Aorta (tissue), 5 donors: ENCODE results near the gene PTGDS. TPM values are rescaled to one million over a fixed set of nuclear protein-coding genes. Genes with fewer than 3 reads are reported as not detected.

Source experiments
- ATAC-seq: fragments of 200-7000 bp; cut with Tn5 transposase; one replicate; pipeline ENCODE4 v1.9.1; 2022; ENCODE audit warnings: moderate library complexity; ENCODE audit not compliant: low FRiP score
- DNase-seq, 2 donors: peaks; one replicate each; pipeline ENCODE4 v3.0.0-alpha.2; 2020
- H3K27ac ChIP-seq, 2 donors: one replicate each; pipeline ENCODE4 v1.5.1; 2013; ENCODE audit warnings: low read length in 2 of 2, mild to moderate bottlenecking in 2 of 2, moderate library complexity in 2 of 2, control low read depth in 1 of 2, inconsistent platforms in 1 of 2, low read depth in 1 of 2
- H3K27me3 ChIP-seq, 2 donors: one replicate each; pipeline ENCODE4 v1.6.1; 2013; ENCODE audit warnings: control low read depth in 1 of 2, low read length in 1 of 2, mild to moderate bottlenecking in 1 of 2, moderate library complexity in 1 of 2; ENCODE audit not compliant: insufficient read depth in 2 of 2, control insufficient read depth in 1 of 2
- H3K36me3 ChIP-seq, 2 donors: one replicate each; pipeline ENCODE4 v1.6.1; 2013; ENCODE audit warnings: control low read depth in 1 of 2, low read length in 1 of 2, mild to moderate bottlenecking in 1 of 2; ENCODE audit not compliant: insufficient read depth in 2 of 2, control insufficient read depth in 1 of 2
- H3K4me1 ChIP-seq, 2 donors: one replicate each; pipeline ENCODE4 v1.6.1; 2013; ENCODE audit warnings: low read length in 2 of 2, control low read depth in 1 of 2, mild to moderate bottlenecking in 1 of 2, moderate library complexity in 1 of 2; ENCODE audit not compliant: insufficient read depth in 2 of 2, control insufficient read depth in 1 of 2
- H3K4me3 ChIP-seq, 2 donors: one replicate each; pipeline ENCODE4 v1.5.1; 2013; ENCODE audit warnings: low read length in 2 of 2, control low read depth in 1 of 2, mild to moderate bottlenecking in 1 of 2
- H3K9me3 ChIP-seq: one replicate; pipeline ENCODE4 v1.6.1; 2013; ENCODE audit warnings: mild to moderate bottlenecking, low read length; ENCODE audit not compliant: control insufficient read depth
- WGBS, 2 donors: extraction: QIAGEN DNeasy Blood & Tissue Kit; methylation state at CpG; one replicate each; pipeline ENCODE4 v1.1.7; 2013; 5-methylcytosine and 5-hydroxymethylcytosine counted together
- intact Hi-C, 2 donors: fragments of 100-400 bp; cut with DNase I; formaldehyde crosslinking; loops; one replicate each; pipeline versions ENCODE4 v1.14.2 to v1.15.0; 2022
- polyA plus RNA-seq, 2 donors: library from polyadenylated mRNA; stranded (reverse); fragments of 200-250 nt; gene quantifications; one replicate each; pipeline ENCODE4 v1.2.3, GENCODE V29; 2013
- total RNA-seq, 2 donors: library from RNA; stranded (reverse); fragmentation: NEBNext Ultra II Directional; extraction: Animal tissue kit (Norgen Biotek cat#: 25700); gene quantifications; one replicate each; pipeline ENCODE4 v1.2.1, GENCODE V29; 2021
- donor health status: healthy with polysubstance abuse.
- donor health status: Bipolar disorder and iron deficiency.
- donor health status: DM: no; HTN: no; CAD: no.
- donor health status: DM: no; HTN: no; CAD: no.
- donor health status: DM: yes; HTN: yes; CAD: no.

The PTGDS gene
- total and polyA plus RNA-seq, 4 donors = 12.2 to 145 (median 71.0) TPM

DNA sequence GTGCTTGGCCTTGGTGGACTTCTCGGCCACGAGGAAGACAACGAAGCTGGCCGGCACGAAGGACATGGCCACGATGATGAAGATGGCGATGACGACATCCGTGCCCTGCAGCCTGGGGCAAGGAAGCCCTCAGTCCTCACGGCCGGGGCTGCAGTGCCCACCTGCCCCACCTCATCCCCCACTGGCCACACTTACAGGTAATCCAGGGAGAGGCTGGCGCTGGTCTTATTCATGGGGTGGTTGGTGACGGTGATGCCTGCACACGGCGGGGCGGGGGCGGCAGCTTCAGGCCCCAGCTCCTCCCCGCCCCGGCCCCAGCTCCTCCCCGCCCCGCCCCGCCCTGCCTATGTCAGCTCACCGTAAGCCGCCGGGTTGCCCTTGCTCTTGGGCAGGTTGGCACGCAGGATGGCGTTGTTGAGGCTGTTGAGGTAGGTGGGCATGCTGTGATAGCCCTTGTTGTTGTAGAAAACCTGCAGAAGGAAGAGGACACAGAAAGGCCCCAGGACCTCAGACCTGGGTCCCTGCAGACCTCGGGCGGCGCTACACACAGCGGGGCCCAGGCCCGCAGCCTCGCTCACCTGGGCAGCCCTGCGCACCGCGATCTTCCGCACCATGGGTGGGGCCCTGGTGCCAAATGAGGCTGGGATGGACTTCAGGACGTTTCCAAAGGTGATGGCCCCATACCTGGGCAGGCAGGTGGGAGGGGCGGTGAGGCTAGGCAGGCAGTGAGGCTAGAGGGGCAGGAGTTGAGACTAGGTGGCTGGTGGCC is 34.8 kb downstream of the PTGDS start:
- no peaks in the 10 kb centered on the region for H3K9me3 ChIP-seq
- H3K36me3 ChIP-seq = no peaks in the 10 kb centered on the region
- 93% methylated on average over 28 to 39 of the region's 39 CpGs for WGBS, 2 donors
- intact Hi-C loops = no loop called here
- no peaks in the 10 kb centered on the region for H3K4me1 ChIP-seq
- ATAC-seq (no peak), DNase-seq (no peak)
- no peaks in the 10 kb centered on the region for H3K27me3 ChIP-seq
- no peak overlapping the region for H3K27ac ChIP-seq
- H3K4me3 ChIP-seq = no peak overlapping the region

DNA sequence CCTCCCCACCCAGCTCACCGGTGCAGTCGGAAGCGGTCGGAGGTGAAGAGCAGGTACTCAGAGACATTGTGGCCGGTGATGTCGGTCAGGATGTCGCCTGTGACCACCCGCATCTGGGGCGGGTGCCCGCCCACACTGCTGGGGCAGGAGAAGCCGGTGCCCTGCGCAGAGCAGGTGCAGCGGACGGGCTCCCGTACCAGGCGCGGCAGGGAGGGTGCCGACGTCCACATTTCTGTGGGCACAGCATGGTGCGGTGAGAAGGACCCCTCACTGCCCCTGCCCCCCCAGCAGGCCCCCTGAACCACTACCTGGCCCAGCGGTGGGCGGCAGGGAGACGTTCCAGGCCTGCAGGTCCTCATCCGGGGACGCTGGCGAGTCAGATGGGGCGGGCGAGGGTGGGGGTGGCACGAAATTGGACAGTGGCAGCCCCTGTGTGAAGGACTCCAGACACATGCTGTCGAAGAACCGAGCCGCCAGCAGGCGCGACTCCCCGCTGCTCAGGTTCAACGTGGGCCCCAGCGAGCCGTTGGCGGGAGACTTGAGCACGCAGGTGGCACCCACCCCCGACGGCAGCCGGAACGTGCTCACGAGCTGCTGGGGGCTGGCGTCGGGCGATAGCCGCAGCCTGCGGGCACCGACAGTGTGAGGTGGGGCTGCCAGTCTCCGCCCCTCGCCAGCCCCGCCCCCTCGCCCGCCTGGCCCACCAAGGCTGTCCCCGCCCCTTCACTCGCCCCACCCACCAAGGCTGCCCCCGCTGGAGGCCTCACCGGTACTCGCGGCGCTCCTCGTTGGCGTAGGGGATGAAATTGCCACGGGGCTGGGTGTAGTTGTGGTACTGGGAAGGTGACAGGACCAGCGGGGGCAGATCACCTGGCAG is 35.6 kb downstream of the PTGDS start:
- DNase-seq (no peak), ATAC-seq (no peak)
- intact Hi-C loops = no loop called here
- Histone ChIP-seq H3K9me3 (no peaks in the 10 kb centered on the region), H3K36me3 (no peaks in the 10 kb centered on the region), H3K4me3 (no peak overlapping the region), H3K27me3 (no peaks in the 10 kb centered on the region), H3K27ac (no peak overlapping the region), H3K4me1 (no peaks in the 10 kb centered on the region)
- WGBS, 2 donors = 84 to 88% methylated on average over 51 to 67 of the region's 67 CpGs

DNA sequence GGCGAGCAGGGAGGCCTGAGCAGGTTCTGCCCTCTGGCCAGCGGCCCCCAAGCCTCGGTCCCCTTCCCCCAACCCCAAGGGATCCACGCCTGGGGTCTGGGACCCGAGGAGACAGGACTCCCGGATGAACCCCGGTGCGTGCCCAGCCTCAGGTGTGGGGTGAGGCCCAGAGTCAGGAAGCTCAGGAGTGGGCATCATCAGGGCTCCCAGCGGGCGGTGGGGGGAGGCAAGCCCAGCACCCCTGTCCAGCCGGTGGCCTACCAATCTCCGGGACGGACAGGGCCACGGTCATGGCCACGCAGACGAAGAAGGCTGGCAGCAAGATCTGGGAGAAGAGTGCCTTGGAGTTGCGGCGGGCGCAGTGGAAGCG is 36.3 kb downstream of the PTGDS start:
- WGBS, 2 donors = 94 to 95% methylated on average over 20 of the region's 20 CpGs
- Histone ChIP-seq H3K4me3 (no peak overlapping the region), H3K27ac (no peak overlapping the region), H3K4me1 (no peaks in the 10 kb centered on the region), H3K9me3 (no peaks in the 10 kb centered on the region), H3K27me3 (no peaks in the 10 kb centered on the region), H3K36me3 (no peaks in the 10 kb centered on the region)
- ATAC-seq (no peak), DNase-seq (no peak)
- intact Hi-C loops = no loop called here

DNA sequence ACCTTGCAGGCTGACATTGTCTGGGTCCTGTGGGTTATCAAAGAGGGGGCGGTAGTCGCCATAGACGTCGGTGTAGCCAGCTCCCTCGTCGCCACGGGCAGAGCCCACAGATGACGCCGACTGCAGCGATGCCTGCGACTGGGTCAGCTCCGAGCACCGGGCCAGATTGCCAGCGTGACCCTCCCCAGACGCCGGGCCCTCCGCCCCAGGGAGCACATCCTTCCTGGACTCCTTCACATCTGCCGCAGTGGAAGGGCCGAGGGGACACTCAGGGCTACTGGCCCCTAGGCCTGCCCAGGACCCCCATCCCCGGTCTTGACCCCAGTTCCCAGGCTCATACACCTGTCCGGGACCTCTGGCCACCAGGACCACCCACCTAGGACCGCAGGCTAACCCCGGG is 36.9 kb downstream of the PTGDS start:
- intact Hi-C loops = no loop called here
- ATAC-seq (no peak), DNase-seq (no peak)
- Histone ChIP-seq H3K27me3 (no peaks in the 10 kb centered on the region), H3K36me3 (no peaks in the 10 kb centered on the region), H3K4me1 (no peaks in the 10 kb centered on the region), H3K9me3 (no peaks in the 10 kb centered on the region), H3K4me3 (no peak overlapping the region), H3K27ac (no peak overlapping the region)
- 91 to 92% methylated on average over 22 to 23 of the region's 23 CpGs for WGBS, 2 donors

DNA sequence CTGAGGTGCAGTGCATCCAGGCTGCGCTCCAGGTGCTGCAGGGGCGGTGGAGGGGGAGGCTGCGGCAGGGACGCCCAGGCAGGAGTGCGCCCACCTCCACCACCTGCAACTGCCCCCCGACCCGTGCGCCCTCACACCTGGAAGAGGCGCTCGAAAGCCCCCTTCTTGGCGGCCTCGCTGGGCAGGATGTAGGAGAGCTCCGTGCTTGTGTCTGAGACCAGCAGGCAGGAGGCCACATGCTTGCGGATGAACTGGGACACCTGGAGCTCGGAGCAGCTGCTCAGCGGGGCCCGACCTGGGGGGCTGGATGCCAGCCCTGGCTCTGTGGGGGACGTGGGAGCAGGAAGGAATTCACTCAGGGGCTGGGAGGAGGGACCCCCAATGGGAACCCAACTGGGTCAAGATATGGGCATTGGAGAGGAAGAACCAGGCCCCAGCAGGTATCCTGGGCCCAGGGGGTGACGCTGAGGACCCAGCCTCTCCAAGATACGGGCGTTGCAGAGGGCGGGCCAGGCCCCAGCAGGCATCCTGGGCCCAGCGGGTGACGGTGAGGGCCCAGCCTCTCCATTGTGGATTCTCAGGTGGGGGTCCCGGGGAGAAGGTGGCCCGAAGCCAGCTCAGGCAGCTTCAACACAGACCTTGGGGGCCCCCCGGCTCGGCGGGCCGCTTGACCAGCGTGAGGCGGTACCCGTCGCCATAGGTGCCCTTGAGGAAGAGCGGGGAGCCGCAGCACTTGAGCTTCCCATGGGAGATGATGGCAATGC is 37.7 kb downstream of the PTGDS start:
- H3K27me3 ChIP-seq = no peaks in the 10 kb centered on the region
- H3K27ac ChIP-seq = no peak overlapping the region
- DNase-seq (no peak), ATAC-seq (no peak)
- no peak overlapping the region for H3K4me3 ChIP-seq
- H3K9me3 ChIP-seq = no peaks in the 10 kb centered on the region
- 96% methylated on average over 36 of the region's 36 CpGs for WGBS, 2 donors
- no peaks in the 10 kb centered on the region for H3K4me1 ChIP-seq
- intact Hi-C loops = no loop called here
- no peaks in the 10 kb centered on the region for H3K36me3 ChIP-seq

DNA sequence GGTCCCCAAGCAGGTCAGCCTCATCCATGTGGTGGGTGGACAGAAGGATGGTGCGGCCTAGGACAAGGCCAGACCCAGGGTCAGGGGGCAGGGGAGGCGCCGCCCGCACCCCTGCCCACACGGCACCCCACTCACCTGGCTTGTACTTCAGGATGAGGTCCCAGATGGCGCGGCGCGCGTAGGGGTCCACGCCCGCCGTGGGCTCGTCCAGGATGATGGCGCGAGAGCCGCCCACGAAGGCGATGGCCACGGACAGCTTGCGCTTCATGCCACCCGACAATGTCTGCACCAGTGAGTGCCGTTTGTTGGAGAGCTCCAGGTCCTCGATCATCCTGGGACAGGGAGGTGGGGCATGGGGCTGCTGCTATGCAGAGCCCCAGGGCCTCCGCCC is 38.2 kb downstream of the PTGDS start:
- ATAC-seq (no peak), DNase-seq (no peak)
- WGBS, 2 donors = 95 to 98% methylated on average over 25 of the region's 25 CpGs
- Histone ChIP-seq H3K9me3 (no peaks in the 10 kb centered on the region), H3K4me3 (no peak overlapping the region), H3K27me3 (no peaks in the 10 kb centered on the region), H3K27ac (no peak overlapping the region), H3K4me1 (no peaks in the 10 kb centered on the region), H3K36me3 (no peaks in the 10 kb centered on the region)
- intact Hi-C loops = no loop called here

DNA sequence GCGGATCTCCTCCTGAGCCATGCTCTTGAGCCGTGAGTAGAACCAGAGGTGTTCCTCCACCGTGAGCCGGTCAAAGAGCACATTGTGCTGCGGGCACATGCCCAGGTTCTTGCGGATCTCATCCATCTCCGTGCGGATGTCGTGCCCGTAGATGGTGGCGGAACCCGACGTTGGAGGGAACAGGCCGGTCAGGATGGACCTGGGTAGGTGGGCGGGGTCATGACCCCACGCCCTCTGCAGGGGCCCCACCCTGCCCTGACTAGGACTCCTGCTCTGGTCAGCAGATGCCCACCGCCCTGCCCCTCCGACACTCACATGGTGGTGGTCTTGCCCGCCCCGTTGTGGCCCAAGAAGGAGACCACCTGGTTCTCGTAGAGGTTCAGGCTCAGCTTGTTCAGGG is 38.7 kb downstream of the PTGDS start:
- H3K4me1 ChIP-seq = no peaks in the 10 kb centered on the region
- 91 to 95% methylated on average over 21 of the region's 21 CpGs for WGBS, 2 donors
- ATAC-seq (no peak), DNase-seq (no peak)
- no peak overlapping the region for H3K27ac ChIP-seq
- no peaks in the 10 kb centered on the region for H3K9me3 ChIP-seq
- H3K27me3 ChIP-seq = no peaks in the 10 kb centered on the region
- intact Hi-C loops = no loop called here
- no peaks in the 10 kb centered on the region for H3K36me3 ChIP-seq
- no peak overlapping the region for H3K4me3 ChIP-seq

DNA sequence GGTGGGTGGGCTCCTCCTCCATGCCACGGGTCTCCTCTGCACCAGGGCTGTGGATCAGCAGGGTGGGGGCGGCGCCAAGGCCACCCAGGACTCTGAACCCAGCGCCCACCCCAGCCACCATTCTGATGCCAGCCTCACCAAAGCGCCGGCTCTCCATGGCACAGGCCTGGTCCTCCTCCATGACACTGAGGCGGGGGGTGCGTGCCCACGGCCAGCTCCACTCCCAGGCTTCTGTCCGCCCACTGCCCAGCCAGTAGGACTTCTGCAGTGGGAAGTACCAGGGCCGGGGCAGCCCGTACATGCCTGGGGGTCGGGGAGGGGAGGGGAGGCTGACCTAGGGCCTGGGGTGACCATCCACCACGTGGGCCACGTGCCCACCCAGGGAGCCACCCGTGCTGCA is 39.1 kb downstream of the PTGDS start:
- H3K27ac ChIP-seq = no peak overlapping the region
- no peaks in the 10 kb centered on the region for H3K9me3 ChIP-seq
- 93% methylated on average over 15 to 16 of the region's 16 CpGs for WGBS, 2 donors
- no peaks in the 10 kb centered on the region for H3K27me3 ChIP-seq
- DNase-seq = no peak
- H3K4me1 ChIP-seq = no peaks in the 10 kb centered on the region
- ATAC-seq = no peak
- no peaks in the 10 kb centered on the region for H3K36me3 ChIP-seq
- H3K4me3 ChIP-seq = no peak overlapping the region
- intact Hi-C loops = no loop called here
